GM19452 (cell line): ENCODE results near the gene FTCD.
"Not testable (repeated sequence)": the region's sequence is repeated elsewhere in the genome, so short reads cannot be mapped to it uniquely, and the experiment has no call there.

Source experiments
- ATAC-seq: cut with Tn5 transposase; IDR thresholded peaks from one replicate; pipeline ENCODE4 v1.9.1; 2021; ENCODE audit not compliant: unreplicated experiment

FTCD gene

DNA sequence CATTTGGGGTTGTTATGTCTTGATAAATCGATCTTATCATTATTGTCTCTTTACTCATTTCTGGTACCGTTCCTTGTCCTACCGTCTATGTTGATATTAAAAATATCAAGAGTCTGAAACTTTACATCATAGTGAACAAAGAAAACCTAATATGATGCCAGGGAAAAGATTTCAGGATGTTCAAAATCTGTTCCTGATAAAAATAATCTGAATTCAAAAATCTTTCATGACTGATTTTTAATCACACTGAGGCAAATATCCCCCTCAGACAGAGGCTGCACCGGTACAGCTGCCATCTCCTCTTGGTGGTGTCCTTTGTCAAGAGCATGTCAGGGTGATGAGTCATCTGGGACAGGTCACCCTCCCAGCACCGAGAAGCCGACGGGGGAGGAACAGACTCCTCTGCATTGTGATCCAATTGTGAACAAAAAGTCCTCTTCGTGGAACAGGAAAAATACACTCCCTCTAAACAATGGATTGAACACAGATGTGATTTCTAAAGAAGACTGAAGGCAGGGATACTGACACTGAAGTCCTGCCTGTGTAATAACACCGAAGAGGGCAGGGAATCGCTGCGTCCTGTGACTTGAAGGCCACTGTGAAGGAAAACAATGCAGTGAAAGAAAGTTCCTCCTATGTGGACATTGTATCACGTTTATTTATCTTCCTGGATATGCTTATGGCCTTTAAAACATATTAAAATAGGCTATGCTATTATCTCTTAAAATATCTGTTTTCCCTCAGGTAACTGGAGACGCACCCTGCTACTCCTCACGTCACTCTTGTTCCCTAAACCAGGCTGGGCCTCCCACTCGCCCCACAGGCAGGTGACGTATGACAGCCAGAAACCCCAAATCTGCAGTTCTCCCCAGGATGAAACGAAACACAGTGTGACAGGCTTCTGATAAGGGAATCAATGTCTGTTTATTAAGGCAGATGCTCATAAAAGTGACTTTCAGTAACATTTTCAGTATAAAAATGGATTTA, 33.1 kb upstream of the FTCD start:
- ATAC-seq = no peak

DNA sequence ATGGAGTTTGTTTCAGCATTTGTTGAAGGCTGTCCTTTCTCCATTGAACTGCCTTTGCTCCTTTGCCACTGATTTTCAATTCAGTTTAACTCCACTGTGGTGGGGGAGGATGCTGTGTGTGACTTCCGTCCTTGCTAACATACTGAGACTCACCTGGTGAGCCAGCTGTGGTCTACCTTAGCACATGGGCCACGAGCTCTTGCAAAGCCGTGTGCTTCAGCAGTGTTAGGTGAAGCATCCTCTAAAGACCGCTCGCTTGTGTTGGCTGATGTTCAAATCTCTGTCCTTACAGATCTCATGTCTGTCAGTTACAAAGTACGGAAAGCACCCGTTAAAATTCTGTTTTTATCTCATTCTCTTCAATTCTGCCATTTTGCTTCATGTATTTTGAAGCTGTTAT, 32.4 kb upstream of the FTCD start:
- no peak for ATAC-seq

DNA sequence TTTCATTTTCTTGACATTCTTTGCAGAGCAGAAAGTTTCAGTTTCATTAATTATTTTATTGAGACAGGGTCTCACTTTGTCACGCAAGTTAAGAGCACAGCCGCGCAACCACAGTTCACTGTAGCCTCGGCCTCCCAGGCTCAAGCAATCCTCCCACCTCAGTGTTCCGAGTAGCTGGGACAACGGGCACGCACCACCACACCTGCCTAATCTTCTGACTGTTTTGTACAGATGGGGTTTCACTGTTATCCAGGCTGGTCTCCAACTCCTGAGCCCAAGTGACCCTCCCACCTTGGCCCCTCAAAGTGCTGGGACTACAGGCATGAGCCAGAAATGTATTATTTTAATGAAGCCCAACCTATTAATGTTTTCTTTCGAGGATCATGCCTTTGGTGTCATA, 31.9 kb upstream of the FTCD start:
- ATAC-seq = no peak

DNA sequence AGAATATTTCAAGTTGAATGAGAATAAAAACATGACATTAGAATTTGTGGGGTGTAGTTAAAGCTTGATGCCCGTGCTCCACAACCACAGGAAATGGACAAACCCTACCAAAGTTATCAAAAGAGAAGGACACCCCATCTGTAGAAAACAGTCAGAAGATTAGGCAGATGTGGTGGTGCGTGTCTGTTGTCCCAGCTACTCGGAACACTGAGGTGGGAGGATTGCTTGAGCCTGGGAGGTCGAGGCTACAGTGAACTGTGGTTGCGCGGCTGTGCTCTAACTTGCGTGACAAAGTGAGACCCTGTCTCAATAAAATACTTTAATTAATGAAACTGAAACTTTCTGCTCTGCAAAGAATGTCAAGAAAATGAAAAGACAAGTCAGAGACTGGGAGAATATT, 30.3 kb upstream of the FTCD start:
- no peak for ATAC-seq

DNA sequence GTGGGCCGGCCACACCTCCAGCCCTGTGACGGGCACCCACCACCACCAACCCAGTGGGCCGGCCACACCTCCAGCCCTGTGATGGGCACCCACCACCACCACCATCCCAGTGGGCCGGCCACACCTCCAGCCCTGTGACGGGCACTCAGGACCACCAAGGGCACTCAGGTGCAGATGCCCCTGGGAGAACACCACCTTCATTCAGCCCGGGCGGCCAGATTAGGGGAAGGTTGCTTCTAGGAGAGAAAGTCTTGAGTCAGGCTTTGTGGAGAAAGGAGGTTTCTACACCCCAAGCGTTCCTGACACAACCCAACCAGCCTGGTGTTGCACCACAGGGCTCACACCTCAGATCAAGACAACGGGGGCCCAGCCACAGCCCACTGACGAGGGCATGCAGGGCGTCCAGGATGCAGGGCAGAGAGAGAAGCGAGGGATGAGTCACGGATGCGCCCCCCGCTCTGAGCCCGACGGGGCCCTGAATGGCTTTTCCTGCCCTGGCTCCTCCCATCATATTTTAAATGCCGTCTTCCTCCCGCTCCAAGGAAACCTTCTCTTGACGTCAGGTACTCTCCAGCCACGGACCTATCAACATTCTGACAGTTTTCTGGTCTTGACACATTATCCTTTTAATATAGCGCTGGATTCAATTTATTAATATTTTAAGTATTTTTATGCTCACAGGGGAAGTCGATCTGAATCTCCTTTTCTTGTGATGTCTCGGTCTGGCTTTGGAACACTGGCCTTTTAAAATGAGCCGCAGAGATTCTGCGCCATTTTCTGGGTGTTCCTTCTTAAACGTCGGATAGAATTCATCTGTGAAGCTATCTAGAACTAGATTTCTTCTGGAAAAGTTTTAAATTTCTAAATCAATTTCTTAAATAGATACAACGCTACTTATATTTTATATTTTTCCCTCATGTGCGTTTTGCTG, 29.5 kb upstream of the FTCD start:
- no peak for ATAC-seq

DNA sequence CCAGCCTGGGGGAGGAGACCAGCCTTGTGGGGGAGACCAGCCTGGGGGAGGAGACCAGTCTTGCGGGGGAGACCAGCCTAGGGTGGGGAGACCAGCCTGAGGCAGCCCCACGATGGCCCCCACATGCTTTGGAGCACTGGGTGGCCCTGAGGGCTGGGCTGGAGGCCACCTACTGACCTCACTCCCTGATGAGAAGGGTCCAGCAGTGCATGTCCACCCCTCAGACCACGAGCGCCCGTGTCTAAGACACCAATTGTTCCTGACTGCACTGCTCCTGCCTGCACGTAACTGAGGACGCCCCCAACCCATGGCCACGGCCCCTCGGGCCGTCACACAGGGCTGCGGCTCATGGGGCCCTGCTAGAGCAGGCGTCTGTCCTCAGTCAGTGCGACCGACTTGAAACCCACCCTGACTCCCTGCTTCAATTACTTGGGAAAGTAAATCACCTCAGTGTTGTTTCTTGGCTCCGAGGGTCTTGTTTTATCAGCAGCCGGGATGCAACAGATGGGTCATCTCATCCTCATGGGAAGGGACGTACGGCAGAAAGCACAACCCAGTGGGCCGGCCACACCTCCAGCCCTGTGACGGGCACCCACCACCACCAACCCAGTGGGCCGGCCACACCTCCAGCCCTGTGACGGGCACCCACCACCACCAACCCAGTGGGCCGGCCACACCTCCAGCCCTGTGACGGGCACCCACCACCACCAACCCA, 28.7 kb upstream of the FTCD start, which contains the start of gene SPATC1L:
Gene SPATC1L, minus strand, starts transcription at position 550 of the 715 bp plus-strand sequence. CDS start 1,643 bp downstream, outside the sequence.
- no peak for ATAC-seq

DNA sequence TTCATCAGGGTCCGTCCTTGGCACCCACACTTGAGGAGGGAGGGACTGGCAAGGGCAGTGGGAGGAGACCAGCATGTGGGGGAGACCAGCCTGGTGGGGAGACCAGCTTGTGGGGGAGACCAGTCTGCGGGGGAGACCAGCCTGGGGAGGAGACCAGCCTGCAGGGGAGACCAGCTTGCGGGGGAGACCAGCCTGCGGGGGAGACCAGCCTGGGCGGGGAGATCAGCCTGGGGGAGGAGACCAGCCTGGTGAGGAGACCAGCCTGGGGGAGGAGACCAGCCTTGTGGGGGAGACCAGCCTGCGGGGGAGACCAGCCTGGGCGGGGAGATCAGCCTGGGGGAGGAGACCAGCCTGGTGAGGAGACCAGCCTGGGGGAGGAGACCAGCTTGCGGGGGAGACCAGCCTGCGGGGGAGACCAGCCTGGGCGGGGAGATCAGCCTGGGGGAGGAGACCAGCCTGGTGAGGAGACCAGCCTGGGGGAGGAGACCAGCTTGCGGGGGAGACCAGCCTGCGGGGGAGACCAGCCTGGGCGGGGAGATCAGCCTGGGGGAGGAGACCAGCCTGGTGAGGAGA, 28.0 kb upstream of the FTCD start:
- ATAC-seq = not testable (repeated sequence)

DNA sequence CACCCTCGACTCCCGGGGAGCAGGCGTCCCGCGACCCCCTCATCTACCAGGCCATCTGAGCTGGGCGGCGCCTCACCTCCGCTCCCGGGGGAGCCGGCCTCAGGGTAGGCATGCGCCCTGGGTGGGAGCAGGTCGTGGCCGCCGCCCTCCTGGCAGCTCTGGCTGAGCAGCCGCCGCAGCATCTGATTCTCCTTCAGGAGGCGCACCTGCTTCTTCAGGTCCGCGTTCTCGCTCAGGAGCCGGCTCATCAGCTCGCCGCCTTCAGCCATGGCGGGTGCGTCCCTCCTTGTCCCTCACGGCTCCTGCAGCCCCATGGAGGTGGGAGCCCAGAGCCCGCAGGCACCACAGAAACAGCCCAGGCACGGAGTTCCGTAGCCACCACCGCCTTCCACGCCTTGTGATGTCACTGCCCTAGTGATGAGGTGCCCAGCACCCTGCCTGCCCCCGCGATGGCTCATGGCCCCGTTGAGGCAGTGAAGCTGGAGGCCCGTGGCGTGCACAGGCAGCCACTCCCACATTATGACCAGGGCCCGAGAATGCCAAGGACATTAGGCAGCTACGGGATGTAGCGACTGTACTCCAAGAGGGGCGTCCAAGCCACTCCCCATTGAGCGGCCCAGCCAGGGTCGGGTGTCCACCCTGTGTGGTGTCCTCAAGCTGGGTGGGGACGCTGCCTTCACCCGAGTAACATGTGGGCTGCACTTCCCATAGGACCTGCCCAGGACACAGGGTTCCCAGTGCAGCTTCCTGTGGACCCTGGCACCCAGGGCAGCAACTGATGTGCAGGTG, 27.4 kb upstream of the FTCD start:
- no peak for ATAC-seq

DNA sequence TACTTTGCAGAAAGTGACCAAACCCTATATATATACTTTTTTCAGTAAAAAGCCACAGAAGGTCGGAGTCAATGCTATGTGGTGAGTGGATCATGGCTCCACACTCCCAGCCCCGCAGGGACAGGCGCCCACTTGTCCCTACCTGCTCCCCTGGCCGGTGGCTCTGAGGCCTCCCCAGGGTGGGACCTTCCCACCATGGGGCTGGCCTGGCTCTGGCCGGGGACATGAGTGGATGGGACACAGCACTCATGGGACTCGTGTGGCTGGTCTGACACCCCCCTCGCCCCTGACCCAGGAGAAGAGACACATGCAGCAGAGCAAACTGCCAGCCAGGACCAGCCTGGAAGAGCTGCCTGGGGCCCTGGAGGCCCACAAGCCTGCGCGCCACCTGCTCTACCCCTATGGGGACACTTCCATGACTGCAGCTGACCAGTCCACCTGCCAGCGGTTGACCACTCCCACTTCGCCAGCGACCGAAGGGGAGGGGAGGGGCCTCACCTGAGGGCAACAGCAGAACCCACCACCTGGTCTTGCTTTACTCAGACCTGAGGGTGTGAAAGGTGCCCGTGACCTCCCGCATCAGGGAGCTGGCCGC, 26.7 kb upstream of the FTCD start:
- ATAC-seq = no peak

DNA sequence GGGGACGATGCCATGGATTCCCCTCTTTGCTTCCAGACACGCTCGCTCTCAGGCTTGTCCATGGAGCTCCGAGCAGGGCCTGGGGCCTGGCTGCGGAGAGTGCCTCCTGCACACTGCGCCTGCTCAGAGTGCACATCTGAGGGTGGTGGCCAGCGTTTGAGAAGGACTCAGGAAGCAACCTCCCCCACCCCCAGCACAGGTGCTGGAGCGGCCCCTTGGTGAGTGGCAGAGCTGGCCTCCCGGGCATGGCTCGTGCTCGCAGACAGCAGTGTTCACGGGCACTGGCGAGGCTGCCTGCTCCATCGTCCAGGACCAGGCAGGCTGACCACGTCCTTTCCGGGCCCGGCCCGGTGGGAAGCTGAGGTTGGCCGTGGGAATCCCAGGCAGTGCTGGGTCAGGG, 26.1 kb upstream of the FTCD start:
- no peak for ATAC-seq

DNA sequence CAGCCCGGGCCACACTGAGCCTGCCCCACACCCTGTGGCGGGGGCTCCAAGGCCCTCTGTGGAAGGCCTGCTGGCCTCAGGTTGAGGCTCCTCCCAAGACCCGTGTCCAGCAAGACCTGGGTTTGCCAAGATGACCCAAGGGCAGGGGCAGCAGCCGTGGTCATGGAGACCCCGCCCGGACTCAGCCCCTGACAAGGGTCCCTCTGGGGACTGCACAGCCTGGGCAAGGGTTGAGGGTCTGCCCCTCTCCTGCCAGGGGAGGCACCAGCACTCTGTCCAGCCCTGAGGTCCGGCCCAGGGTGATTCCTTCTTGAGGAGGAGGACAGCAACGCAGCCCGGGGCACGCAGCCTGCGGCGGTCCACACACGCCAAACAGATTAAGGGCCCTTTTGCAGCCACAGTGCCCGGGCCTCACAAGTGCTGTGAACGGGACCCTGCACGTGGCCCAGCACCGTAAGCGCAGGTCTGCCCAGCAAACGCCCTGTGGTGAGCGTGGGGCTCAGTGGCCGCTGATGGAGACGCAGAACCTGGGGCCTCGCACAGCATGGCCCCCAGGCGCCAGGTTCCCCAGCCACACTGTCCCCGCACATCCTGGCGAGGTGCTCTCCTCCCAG, 25.5 kb upstream of the FTCD start:
- no peak for ATAC-seq

DNA sequence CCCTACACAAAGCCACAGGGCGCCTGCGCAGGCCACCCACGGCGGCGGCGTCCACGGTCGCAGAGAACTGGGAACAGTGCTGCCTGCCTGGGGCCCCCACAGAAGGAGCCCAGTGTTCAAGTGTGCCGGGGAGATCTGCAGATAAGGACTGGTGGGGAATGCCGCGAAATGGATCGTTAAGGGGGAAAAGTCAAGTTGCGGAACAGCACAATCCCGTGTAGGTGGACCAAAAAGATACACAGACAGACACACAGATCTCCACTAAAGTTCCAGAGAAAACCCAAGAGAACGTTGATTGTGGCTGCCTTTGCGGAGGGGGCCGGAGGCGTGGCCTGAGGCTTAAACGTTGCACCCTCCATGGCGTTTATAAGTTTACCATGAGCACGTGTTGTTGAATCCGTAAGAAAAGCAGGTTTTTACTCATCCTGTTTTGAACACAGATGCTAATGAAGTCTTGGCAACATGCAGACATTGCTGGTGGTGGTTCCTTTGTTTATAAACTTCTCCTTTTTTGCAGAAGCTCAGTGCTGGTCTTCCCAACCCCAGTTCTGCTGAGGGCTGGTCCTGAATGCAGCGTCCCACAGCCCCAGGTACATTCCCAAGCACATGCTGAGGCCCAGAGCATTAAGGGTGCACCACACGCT, 24.8 kb upstream of the FTCD start:
- ATAC-seq = no peak

DNA sequence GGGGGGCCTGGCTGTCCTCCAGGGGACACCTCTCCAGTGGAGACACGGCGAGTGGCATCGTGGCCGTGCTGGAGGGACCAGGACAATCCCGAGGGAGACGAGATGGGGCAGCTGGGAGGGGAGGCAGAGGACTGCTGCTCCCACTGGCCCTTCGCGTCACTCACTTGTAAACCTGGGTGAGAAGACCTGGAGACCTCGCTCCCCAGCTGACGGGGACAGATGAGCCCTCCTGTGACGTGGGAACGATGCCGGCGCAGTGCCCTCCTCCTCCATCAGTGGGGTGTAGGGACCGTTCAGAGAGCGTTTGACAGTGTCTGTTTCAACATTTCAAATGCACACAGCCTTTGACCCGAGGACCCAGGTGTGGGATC, 24.3 kb upstream of the FTCD start:
- ATAC-seq = no peak

DNA sequence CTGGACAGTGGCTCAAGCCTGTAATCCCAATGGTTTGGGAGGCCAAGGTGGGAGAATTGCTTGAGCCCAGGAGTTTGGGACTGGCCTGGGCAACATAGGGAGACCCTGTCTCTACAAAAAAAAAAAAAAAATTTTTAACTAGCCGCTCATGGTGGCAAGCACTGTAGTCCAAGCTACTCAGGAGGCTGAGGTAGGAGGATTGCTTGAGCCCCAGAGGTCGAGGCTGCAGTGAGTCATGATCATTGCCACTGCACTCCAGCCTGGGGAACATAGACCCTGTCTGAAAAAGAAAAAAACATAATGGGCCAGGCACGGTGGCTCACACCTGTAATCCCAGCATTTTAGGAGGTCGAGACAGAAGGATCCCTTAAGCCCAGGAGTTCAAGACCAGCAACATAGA, 23.6 kb upstream of the FTCD start:
- no peak for ATAC-seq

DNA sequence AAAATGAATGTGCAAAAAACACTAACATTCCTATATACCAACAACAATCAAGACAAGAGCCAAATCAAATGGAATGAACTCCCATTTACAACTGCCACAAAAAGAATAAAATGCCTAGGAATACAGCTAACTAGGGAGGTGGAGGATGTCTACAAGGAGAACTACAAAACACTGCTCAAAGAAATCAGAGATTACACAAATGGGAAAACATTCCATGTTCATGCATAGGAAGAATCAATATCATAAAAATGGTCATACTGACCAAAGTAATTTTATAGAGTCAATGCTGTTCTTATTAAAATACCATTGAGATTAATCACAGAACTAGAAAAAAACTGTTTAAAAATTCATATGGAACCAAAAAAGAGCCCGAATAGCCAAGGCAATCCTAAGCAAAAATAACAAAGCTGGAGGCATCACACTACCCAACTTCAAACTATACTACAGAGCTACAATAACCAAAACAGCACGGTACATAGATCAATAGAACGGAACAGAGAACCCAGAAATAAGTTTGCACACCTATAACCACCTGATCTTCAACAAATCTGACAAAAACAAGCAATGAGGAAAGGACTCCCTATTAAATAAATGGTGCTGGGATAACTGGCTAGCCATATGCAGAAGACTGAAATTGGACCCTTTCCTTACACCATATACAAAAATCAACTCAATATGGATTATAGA, 21.2 kb upstream of the FTCD start:
- not testable (repeated sequence) for ATAC-seq

DNA sequence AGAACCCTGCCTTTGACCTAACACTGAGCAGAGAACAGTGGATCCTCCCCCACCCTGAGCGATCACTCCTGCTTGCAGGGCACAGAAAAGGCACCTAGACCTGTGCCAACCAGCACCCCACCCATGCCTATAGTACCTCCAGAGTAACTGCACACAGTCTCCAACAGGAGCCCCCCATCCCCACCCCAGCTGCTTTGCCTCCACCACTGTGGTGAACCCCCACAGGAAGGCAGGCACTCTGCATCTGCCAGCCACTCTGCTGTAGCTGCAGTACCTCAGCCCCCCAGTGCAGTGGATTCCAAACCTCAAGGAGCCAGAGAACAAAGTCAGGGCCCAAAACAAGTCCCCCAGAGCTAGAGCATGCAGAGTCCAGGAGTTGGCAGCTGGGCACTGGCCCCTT, 18.2 kb upstream of the FTCD start:
- no peak for ATAC-seq

DNA sequence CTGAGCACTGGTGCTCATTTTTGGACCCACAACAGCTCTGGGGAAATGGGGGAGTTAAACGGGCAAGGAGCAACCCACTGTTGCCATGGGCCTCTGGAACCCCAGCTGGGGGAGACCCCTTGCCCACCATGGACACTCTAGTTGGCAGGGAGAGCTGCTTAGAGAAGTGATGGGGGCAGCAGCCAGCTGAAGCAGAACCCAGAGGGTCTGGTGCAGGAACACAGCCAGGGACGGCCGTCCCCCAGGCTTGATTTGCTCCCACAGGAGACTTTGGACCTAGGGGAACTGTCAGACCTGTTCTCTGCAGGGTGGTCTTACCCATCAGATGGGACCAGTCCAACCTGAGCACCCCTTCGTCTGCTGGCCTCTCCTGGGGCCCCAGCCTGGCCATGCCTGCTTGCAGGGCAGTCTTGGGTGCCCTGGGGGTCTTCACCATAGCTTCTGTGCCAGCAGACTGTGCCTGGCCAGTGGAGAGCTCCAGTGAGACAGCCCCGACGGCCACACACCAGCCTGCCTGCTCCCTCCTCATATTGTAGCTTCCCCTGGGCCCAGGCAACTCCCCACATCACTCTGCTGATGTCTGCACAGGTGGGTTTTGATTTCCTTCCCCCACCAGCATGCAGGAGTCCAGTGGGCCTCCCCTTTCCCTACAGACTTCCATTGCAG, 17.6 kb upstream of the FTCD start:
- ATAC-seq = no peak
